ENCODE data around the gene FAM124B.

Gene FAM124B

DNA sequence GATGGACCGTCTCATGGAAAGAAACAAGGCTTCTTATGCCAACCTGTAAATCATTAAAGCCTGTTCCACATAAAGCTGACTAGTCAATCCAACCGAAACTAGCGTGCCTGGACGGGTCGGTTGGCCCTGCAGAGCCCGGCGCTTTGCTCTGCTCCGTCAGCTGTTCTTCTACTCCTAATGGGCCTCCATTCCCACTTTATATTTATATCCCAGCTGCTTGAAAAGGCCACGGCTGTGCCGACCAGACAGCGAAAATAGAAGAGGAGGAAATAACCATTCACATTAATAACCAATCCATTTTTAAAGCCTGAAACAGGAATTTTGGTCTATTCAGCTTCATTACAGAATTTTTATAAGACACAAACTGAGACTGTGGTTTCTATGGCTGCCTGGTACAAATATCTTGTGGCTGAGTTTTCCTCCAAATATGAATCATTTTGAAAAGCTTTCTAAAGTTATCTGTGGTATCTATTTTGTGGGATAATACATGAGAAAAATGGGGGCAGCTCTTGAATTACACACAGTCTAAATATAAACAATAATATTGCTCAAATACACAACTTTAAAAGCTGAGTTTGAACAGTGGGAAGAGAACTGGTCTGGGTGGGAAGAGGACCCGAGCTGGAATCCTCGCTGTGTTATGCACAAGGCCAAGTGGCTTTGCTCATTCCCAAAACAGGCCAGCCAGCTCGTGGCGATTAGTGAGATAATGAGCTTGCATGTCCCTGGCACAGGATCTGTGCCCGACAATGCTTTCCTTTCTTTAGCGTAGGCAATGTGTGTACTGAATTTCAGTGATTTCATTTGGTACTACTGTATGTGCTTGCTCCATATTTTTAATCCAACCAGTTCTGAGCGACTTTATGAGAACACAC, 10.5 kb upstream of the FAM124B start:
- H3K4me2 ChIP-seq (ENCODE audit: low read length) = peak overlapping the region; percentile 93
- H3K4me1 ChIP-seq (ENCODE audit: control insufficient read depth, insufficient read depth, low read length) = peaks cover 19% of the 10 kb centered on the region
- H3K9me3 ChIP-seq (replicated peaks; ENCODE audit: low read length) = no peaks in the 10 kb centered on the region
- H3K4me3 ChIP-seq (ENCODE audit: low read length) = peak overlapping the region; percentile 63
- H3K36me3 ChIP-seq (ENCODE audit: insufficient read depth, low read length) = no peaks in the 10 kb centered on the region
- no peaks in the 10 kb centered on the region for H3K27me3 ChIP-seq (ENCODE audit: control insufficient read depth, insufficient read depth, low read length)
- H3K9ac ChIP-seq (ENCODE audit: low read depth, low read length) = peak overlapping the region; percentile 73

GRCh38 chr2:224410946-224411561, 9.1 kb upstream of the FAM124B start:
- no peak overlapping the region for H3K9ac ChIP-seq (ENCODE audit: low read depth, low read length)
- no peaks in the 10 kb centered on the region for H3K36me3 ChIP-seq (ENCODE audit: insufficient read depth, low read length)
- H3K4me1 ChIP-seq (ENCODE audit: control insufficient read depth, insufficient read depth, low read length) = peaks cover 19% of the 10 kb centered on the region
- no peak overlapping the region for H3K4me3 ChIP-seq (ENCODE audit: low read length)
- no peaks in the 10 kb centered on the region for H3K9me3 ChIP-seq (replicated peaks; ENCODE audit: low read length)
- H3K27me3 ChIP-seq (ENCODE audit: control insufficient read depth, insufficient read depth, low read length) = no peaks in the 10 kb centered on the region
- no peak overlapping the region for H3K4me2 ChIP-seq (ENCODE audit: low read length)

- H3K36me3 ChIP-seq (ENCODE audit: insufficient read depth, low read length) = no peaks in the 10 kb centered on the region
These were observed 6.8 kb upstream of the FAM124B start for GRCh38 chr2:224408676-224409075.

GRCh38 chr2:224407241-224407701, 5.4 kb upstream of the FAM124B start:
- Histone ChIP-seq H3K4me1 (ENCODE audit: control insufficient read depth, insufficient read depth, low read length) (peaks cover 9% of the 10 kb centered on the region), H3K9ac (ENCODE audit: low read depth, low read length) (no peak overlapping the region), H3K27me3 (ENCODE audit: control insufficient read depth, insufficient read depth, low read length) (no peaks in the 10 kb centered on the region), H3K9me3 (replicated peaks; ENCODE audit: low read length) (peaks cover 4% of the 10 kb centered on the region), H3K4me3 (ENCODE audit: low read length) (no peak overlapping the region), H3K4me2 (ENCODE audit: low read length) (no peak overlapping the region), H3K36me3 (ENCODE audit: insufficient read depth, low read length) (no peaks in the 10 kb centered on the region)

More at GRCh38 chr2:224408676-224409075, 6.8 kb upstream of the FAM124B start:
- Histone ChIP-seq H3K4me3 (ENCODE audit: low read length) (no peak overlapping the region), H3K4me1 (ENCODE audit: control insufficient read depth, insufficient read depth, low read length) (peaks cover 19% of the 10 kb centered on the region), H3K9me3 (replicated peaks; ENCODE audit: low read length) (peaks cover 4% of the 10 kb centered on the region), H3K9ac (ENCODE audit: low read depth, low read length) (no peak overlapping the region), H3K27me3 (ENCODE audit: control insufficient read depth, insufficient read depth, low read length) (no peaks in the 10 kb centered on the region), H3K4me2 (ENCODE audit: low read length) (no peak overlapping the region)

DNA sequence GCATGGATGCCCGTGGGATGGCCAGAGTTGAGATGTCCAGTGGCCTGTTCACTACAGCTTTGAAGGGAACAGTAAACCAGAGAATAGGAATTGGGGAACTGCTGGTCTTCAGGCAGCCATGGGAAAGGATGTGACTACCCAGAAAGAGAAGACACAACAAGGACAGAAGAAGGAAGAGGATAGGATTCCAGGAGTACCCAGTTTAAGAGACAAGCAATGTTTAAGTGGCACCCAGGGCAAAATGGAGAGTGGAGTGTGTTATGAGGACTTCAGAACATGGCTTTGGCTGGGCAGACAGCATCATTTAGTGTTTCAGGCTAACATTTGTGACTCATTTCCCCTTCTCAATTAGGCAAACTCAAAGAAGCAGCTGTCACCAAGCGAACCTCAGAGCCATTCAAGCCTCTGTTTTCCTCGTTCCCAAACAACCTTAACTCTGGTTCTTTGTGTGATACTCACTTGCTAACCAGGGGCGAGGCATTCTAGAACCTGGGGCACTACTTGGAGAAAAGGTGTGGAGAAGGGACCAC, 4.0 kb upstream of the FAM124B start:
- Histone ChIP-seq H3K4me3 (ENCODE audit: low read length) (no peak overlapping the region), H3K27me3 (ENCODE audit: control insufficient read depth, insufficient read depth, low read length) (no peaks in the 10 kb centered on the region), H3K36me3 (ENCODE audit: insufficient read depth, low read length) (no peaks in the 10 kb centered on the region), H3K9ac (ENCODE audit: low read depth, low read length) (no peak overlapping the region), H3K4me2 (ENCODE audit: low read length) (no peak overlapping the region), H3K4me1 (ENCODE audit: control insufficient read depth, insufficient read depth, low read length) (peaks cover 7% of the 10 kb centered on the region), H3K9me3 (replicated peaks; ENCODE audit: low read length) (peaks cover 4% of the 10 kb centered on the region)

DNA sequence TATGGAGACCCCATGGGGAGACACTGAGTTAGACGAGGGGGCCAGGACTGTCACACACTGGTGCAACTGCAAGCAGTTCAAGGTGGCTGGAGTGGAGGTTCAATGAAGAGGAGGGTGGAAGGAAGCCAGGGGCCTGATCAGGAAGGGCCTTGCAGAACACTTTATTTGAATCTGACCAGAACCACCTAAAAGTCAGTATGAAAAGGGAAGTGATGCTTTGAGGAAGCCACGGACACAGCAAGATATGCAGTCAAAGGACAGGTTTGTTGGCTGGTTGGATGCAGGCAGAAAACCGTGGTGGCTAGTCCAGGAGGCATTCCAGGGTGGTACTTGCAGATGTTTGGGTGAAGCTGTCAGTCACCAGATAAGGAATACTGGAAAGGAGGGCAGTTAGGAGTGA, 3.5 kb upstream of the FAM124B start:
- Histone ChIP-seq H3K4me1 (ENCODE audit: control insufficient read depth, insufficient read depth, low read length) (peaks cover 7% of the 10 kb centered on the region), H3K4me2 (ENCODE audit: low read length) (no peak overlapping the region), H3K9ac (ENCODE audit: low read depth, low read length) (no peak overlapping the region), H3K9me3 (replicated peaks; ENCODE audit: low read length) (peaks cover 4% of the 10 kb centered on the region), H3K4me3 (ENCODE audit: low read length) (no peak overlapping the region), H3K27me3 (ENCODE audit: control insufficient read depth, insufficient read depth, low read length) (no peaks in the 10 kb centered on the region), H3K36me3 (ENCODE audit: insufficient read depth, low read length) (no peaks in the 10 kb centered on the region)

- Histone ChIP-seq H3K4me2 (ENCODE audit: low read length) (no peak overlapping the region), H3K27me3 (ENCODE audit: control insufficient read depth, insufficient read depth, low read length) (no peaks in the 10 kb centered on the region)
These were observed 2.9 kb upstream of the FAM124B start for GRCh38 chr2:224404796-224405195.

DNA sequence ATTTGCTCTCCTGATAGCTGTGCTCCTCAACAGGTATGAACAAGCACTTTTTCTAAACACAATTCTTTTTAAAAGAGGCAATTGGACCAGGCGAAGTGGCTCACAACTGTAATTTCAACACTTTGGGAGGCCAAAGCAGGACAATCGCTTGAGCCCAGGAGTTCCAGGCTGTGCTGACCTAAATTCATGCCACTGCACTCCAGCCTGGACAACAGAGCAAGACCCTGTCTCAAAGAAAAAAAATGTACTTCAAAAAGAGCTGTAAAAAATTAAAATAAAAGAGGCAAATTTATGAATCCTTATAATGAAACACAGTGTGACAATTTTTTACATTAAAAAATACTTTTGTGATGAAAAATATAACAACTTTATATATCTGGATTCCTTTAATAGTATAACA, 1.8 kb upstream of the FAM124B start:
- Histone ChIP-seq H3K4me1 (ENCODE audit: control insufficient read depth, insufficient read depth, low read length) (peaks cover 7% of the 10 kb centered on the region), H3K36me3 (ENCODE audit: insufficient read depth, low read length) (no peaks in the 10 kb centered on the region), H3K9me3 (replicated peaks; ENCODE audit: low read length) (peaks cover 4% of the 10 kb centered on the region), H3K27me3 (ENCODE audit: control insufficient read depth, insufficient read depth, low read length) (no peaks in the 10 kb centered on the region), H3K4me3 (ENCODE audit: low read length) (no peak overlapping the region), H3K4me2 (ENCODE audit: low read length) (no peak overlapping the region), H3K9ac (ENCODE audit: low read depth, low read length) (no peak overlapping the region)

More at GRCh38 chr2:224404796-224405195, 2.9 kb upstream of the FAM124B start:
- Histone ChIP-seq H3K36me3 (ENCODE audit: insufficient read depth, low read length) (no peaks in the 10 kb centered on the region), H3K4me1 (ENCODE audit: control insufficient read depth, insufficient read depth, low read length) (peaks cover 7% of the 10 kb centered on the region), H3K9ac (ENCODE audit: low read depth, low read length) (no peak overlapping the region), H3K4me3 (ENCODE audit: low read length) (no peak overlapping the region), H3K9me3 (replicated peaks; ENCODE audit: low read length) (peaks cover 4% of the 10 kb centered on the region)

GRCh38 chr2:224400886-224401632, 848 bp downstream of the FAM124B start:
- Histone ChIP-seq H3K9me3 (replicated peaks; ENCODE audit: low read length) (peaks cover 4% of the 10 kb centered on the region), H3K4me3 (ENCODE audit: low read length) (no peak overlapping the region), H3K36me3 (ENCODE audit: insufficient read depth, low read length) (no peaks in the 10 kb centered on the region), H3K4me2 (ENCODE audit: low read length) (peak overlapping the region; percentile 66), H3K4me1 (ENCODE audit: control insufficient read depth, insufficient read depth, low read length) (peaks cover 7% of the 10 kb centered on the region), H3K9ac (ENCODE audit: low read depth, low read length) (no peak overlapping the region), H3K27me3 (ENCODE audit: control insufficient read depth, insufficient read depth, low read length) (no peaks in the 10 kb centered on the region)

DNA sequence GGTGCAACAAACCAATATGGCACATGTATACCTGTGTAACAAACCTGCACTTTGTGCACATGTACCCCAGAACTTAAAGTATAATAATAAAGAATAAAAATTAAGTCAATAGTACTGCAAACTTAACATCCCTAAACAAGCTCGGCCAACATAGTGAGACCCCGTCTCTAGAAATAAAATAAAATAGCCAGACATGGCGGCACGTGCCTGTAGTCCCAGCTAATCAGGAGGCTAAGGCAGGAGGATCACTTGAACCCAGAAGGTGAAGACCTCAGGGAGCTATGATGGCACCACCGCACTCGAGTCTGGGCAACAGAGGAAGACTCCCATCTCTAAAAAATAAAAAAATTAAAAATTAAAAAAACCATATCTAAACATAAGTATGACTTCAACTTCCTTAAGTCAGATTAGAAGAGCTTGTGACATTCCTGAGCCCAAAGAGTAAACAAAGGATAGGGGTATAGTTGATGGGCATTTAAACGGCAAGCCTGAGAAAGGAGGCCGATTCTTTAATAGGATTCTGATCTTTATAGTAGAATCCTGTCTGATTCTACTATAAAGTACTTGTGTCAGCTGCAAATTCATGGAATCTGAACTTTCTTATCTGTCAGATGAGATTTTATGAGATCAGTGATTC, 1.6 kb downstream of the FAM124B start:
- Histone ChIP-seq H3K36me3 (ENCODE audit: insufficient read depth, low read length) (no peaks in the 10 kb centered on the region), H3K4me1 (ENCODE audit: control insufficient read depth, insufficient read depth, low read length) (peaks cover 7% of the 10 kb centered on the region), H3K27me3 (ENCODE audit: control insufficient read depth, insufficient read depth, low read length) (peaks cover 4% of the 10 kb centered on the region), H3K4me2 (ENCODE audit: low read length) (no peak overlapping the region), H3K9ac (ENCODE audit: low read depth, low read length) (no peak overlapping the region), H3K9me3 (replicated peaks; ENCODE audit: low read length) (no peaks in the 10 kb centered on the region), H3K4me3 (ENCODE audit: low read length) (no peak overlapping the region)

DNA sequence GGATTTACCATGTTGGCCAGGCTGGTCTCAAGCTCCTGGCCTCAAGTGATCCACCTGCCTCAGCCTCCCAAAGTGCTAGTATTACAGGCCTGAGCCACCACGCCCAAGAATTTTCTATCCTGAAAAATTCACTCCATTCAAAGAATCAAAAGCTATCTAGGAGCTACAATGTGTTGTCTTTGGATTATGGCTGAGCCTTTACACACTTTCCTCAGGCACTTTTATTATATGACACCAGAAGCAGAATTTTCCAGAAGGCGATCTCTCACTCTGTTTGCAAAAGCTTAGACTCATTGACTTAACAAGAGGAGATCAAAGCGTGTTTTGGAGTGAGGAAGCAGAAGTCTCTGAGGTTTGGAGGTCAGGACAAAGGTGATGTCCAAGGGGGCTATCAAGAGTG, 3.6 kb downstream of the FAM124B start:
- no peaks in the 10 kb centered on the region for H3K36me3 ChIP-seq (ENCODE audit: insufficient read depth, low read length)
- H3K27me3 ChIP-seq (ENCODE audit: control insufficient read depth, insufficient read depth, low read length) = peaks cover 13% of the 10 kb centered on the region
- H3K4me3 ChIP-seq (ENCODE audit: low read length) = no peak overlapping the region
- no peak overlapping the region for H3K9ac ChIP-seq (ENCODE audit: low read depth, low read length)
- no peak overlapping the region for H3K4me2 ChIP-seq (ENCODE audit: low read length)
- H3K9me3 ChIP-seq (replicated peaks; ENCODE audit: low read length) = no peaks in the 10 kb centered on the region
- peaks cover 7% of the 10 kb centered on the region for H3K4me1 ChIP-seq (ENCODE audit: control insufficient read depth, insufficient read depth, low read length)
